Astrocyte of the cerebellum (primary cell): Measurements from ENCODE around the gene OSBPL5.

Experiments used
- DNase-seq: peaks from one replicate; pipeline ENCODE4 v3.0.0-alpha.2; 2011; ENCODE audit warnings: low read depth
- H3K4me3 ChIP-seq: 2 replicates; pipeline ENCODE4 v1.5.1; 2011; ENCODE audit warnings: mild to moderate bottlenecking, low read depth, low read length, moderate library complexity
- in situ Hi-C: cut with HindIII; loops from 2 replicates; pipeline ENCODE4 v1.10.0; 2017; ENCODE audit warnings: low sequenced_read_pairs
- TF ChIP-seq, protein P1 (sequence below): IDR thresholded peaks from 2 replicates; pipeline ENCODE4 v1.5.1; 2012; ENCODE audit warnings: low read length, low read depth, moderate library complexity, mild to moderate bottlenecking; ENCODE audit errors: missing control alignments

Gene OSBPL5

DNA sequence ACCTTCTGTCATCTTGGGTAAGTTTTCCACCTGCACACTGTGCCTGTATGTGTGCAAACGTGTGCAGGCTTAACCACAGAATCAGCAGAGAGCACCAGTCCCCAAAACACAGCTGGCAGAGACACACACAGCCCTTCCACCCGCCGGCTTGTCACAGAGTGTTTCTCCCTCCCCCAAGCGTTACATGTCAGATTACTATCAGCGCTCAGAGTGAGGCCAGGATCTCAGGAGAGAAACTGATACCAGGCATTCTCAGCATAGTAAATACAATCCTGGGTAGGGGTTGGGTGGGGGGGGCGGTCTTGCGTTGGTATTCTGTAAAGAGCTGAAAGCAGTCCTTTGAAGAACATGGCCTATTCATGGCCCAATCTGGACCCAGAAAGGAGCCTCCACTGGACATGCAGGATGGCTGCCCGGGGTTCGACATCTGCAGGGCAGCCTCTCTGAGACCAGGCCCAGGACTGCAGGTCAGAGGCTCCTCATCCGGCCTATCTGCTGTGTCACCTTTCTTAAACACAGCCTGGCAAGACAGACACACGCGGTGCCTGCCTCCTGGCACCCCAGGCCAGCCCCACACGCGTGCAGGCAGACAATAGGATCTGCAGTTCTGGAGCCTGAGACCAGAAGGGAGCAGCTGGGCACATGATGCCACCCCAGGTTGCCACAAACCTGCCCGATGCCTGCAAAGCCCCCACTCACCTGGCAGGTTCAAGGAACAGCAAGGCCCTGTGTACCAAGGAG is 1.7 kb downstream of the OSBPL5 start:
- TF ChIP-seq, protein P1, sequence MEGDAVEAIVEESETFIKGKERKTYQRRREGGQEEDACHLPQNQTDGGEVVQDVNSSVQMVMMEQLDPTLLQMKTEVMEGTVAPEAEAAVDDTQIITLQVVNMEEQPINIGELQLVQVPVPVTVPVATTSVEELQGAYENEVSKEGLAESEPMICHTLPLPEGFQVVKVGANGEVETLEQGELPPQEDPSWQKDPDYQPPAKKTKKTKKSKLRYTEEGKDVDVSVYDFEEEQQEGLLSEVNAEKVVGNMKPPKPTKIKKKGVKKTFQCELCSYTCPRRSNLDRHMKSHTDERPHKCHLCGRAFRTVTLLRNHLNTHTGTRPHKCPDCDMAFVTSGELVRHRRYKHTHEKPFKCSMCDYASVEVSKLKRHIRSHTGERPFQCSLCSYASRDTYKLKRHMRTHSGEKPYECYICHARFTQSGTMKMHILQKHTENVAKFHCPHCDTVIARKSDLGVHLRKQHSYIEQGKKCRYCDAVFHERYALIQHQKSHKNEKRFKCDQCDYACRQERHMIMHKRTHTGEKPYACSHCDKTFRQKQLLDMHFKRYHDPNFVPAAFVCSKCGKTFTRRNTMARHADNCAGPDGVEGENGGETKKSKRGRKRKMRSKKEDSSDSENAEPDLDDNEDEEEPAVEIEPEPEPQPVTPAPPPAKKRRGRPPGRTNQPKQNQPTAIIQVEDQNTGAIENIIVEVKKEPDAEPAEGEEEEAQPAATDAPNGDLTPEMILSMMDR, result no peak
- H3K4me3 ChIP-seq, result peak overlapping the region; percentile 89
- in situ Hi-C loops, result no loop called here
- no peak for DNase-seq

DNA sequence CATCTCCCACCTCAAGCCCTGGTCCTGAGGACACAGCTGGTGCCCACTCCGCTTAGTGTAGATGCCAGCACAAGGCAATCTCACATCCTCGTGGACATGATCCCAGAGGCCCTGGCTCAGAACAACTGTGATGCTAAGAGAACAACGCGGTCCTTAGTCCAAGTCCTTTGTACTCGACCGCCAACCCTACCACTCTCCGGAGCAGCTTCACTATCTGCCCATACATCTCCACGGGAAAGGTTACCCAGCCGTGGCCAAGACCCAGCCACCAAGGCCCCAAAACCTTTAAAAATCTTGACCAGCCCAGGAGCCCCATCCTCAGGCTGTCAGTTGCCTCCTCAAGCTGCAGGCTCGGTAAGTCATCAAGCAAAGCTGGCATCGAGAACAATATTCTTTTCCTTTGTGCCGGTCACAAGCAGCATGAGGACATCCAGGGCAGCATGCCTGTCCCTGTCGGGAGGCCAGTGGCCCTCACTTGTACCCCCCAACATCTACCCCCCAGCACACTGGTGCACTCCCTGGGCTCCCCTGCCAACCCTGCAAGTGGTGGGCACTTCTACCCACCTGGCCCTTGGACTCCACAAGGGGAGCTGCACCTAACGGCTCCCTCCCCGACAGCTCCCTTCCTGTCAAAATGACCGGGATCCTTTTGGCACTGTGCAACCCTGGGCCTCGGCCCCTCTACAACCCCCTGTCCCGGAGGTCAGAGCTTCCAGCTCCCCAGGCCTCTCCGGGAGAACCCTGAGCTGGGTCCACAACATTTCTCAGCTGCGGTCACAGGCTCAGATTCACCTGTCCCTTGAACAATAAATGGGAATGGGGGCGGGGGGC is 2.5 kb downstream of the OSBPL5 start:
- TF ChIP-seq, protein P1, result no peak
- H3K4me3 ChIP-seq, result peak overlapping the region; percentile 10

DNA sequence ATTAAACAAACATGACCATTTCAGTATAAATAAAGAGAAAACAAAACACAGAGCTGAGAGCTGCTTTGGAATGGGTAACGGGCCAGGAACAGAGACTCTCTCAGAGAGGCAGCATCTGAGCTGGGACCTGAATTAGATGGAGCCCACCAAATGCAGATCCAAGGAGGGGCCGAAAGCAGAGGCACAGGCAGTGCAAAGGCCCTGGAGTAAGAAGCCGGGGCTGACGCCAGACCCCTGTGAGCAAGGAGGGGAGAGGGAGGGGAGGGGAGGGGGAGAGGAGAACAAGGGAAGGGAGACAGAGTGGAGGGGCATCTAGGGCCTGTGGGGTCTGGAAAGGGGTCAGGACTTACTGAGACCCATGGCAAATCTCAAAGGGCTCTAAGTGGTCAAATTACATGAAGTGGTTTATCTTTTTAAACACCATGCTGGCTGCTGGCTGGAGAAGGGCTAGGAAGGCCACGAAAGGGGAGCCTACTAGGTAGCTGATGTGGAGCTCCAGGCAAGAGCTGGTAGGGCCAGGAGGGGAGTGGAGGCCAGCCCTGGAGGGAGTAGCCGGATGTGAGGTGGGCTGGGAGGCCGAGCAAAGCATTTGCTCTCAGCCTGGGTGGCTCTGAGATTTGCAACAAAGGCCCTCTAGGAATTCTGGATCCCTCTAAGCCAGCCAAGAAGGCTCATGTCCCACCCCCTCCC is 3.2 kb downstream of the OSBPL5 start:
- in situ Hi-C loops, result no loop called here
- TF ChIP-seq, protein P1, result no peak
- H3K4me3 ChIP-seq, result peak overlapping the region; percentile 10
- DNase-seq, result no peak

More for the DNA sequence above, 2.5 kb downstream of the OSBPL5 start:
- in situ Hi-C loops, result no loop called here
- DNase-seq, result no peak

DNA sequence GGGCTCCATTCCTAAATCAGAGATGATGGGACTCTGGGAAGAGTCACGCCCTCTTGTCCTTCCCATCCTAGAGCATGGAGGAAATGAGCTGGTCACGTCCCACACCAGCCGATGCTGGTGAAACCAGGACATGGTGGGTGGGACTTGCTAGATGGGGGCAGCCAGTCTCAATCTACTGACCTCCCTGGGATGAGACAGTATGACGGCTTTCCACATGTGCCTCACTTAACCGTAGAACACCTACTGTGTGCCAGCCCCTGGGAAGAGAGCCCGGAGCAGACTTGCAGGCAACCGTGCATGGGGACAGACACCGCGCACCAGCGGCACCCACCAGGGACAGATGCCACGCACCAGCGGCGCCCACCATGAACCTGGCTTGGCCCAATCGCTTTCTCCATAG is 3.8 kb downstream of the OSBPL5 start:
- TF ChIP-seq, protein P1, result no peak
- no peak overlapping the region for H3K4me3 ChIP-seq
- DNase-seq, result no peak
- in situ Hi-C loops, result no loop called here

DNA sequence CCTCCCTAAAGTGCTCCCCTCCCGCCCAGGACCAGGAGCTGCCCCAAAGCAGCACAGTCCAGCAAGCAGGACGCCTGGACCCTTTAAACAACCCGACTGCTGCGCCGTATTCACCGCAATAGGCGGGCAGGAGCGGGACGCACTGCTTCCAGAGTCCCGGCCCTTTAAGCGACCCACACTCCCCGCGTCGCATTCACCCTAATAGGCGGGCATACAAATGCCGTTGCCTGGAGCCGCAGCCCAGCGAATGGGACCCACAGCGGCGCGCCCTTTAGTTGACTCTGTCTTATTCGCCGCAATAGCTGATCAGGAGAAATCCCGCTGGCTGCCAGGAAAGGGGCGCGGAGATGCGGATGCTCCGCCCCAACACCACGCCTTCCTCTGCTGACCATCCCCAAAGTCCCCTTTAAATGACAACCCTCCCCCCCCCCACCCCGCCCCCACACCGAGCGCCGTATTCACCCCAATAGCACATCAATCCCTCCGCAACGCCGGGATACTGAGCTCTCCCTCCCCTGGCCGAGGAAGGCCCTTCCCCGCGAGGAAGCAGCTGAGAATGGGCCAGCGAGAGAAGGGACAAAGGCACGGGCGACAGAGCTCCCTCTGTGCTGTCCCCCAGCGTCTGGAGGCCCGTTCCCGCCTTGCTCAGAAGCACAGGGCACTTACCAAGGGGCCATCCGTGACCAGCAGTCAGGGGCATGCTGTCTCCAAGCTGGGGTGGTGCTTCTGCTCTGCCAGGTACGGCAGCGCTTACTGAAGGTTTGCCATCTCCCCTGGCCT is 4.7 kb downstream of the OSBPL5 start:
- in situ Hi-C loops, result no loop called here
- peak overlapping the region; percentile 46 for H3K4me3 ChIP-seq
- TF ChIP-seq, protein P1, result no peak
- peak; percentile 90 for DNase-seq
